KMS-11 (cell line): ENCODE data around the gene METTL3.

ENCODE experiments used
- H2AFZ ChIP-seq: fragments of 200-600 bp; sonication (generic); 2 replicates; pipeline ENCODE4 v1.6.1; 2016; ENCODE audit warnings: antibody characterized with exemption, mixed run types, low read depth
- H3K27ac ChIP-seq: fragments of 200-600 bp; sonication (generic); 2 replicates; pipeline ENCODE4 v1.6.1; 2016; ENCODE audit warnings: mild to moderate bottlenecking, mixed run types
- H3K27me3 ChIP-seq: fragments of 200-600 bp; sonication (generic); 2 replicates; pipeline ENCODE4 v1.6.1; 2017; ENCODE audit warnings: mild to moderate bottlenecking, low read depth, mixed run types, moderate library complexity; ENCODE audit not compliant: insufficient read depth
- H3K36me3 ChIP-seq: fragments of 200-600 bp; sonication (generic); 2 replicates; pipeline ENCODE4 v1.6.1; 2017; ENCODE audit warnings: mild to moderate bottlenecking, mixed run types; ENCODE audit not compliant: insufficient read depth
- H3K4me1 ChIP-seq: fragments of 200-600 bp; sonication (generic); 2 replicates; pipeline ENCODE4 v1.6.1; 2016; ENCODE audit warnings: mild to moderate bottlenecking, low read depth, mixed run types; ENCODE audit not compliant: poor library complexity, severe bottlenecking
- H3K4me2 ChIP-seq: fragments of 200-600 bp; sonication (generic); 2 replicates; pipeline ENCODE4 v1.7.0; 2016; ENCODE audit warnings: mild to moderate bottlenecking, mixed run types
- H3K4me3 ChIP-seq: fragments of 200-600 bp; sonication (generic); IDR thresholded peaks from 2 replicates; pipeline ENCODE4 v1.6.1; 2017; ENCODE audit warnings: low read depth, low read length, mixed read lengths; ENCODE audit not compliant: insufficient read depth
- H3K79me2 ChIP-seq: fragments of 200-600 bp; sonication (generic); 2 replicates; pipeline ENCODE4 v1.6.1; 2016; ENCODE audit warnings: low read depth, mixed run types; ENCODE audit not compliant: insufficient read depth
- H3K9ac ChIP-seq: fragments of 200-600 bp; sonication (generic); 2 replicates; pipeline ENCODE4 v1.6.1; 2016; ENCODE audit warnings: mild to moderate bottlenecking, mixed run types
- H4K20me1 ChIP-seq: fragments of 200-600 bp; sonication (generic); 2 replicates; pipeline ENCODE4 v1.6.1; 2016; ENCODE audit warnings: mild to moderate bottlenecking, mixed run types; ENCODE audit not compliant: insufficient read depth
- CTCF ChIP-seq: fragments of 200-600 bp; sonication (generic); conservative IDR thresholded peaks from 2 replicates; pipeline ENCODE4 v1.6.1; 2017; ENCODE audit warnings: low read depth, mild to moderate bottlenecking, antibody characterized with exemption, low read length, moderate library complexity, mixed read lengths

Gene METTL3

GRCh38 chr14:21534576-21534975 is 23.4 kb upstream of the METTL3 start:
- TF ChIP-seq CTCF, result no peak
- Histone ChIP-seq H3K4me1 (no peaks in the 10 kb centered on the region), H3K27me3 (no peaks in the 10 kb centered on the region)

GRCh38 chr14:21533294-21533693 is 22.2 kb upstream of the METTL3 start:
- Histone ChIP-seq H3K27me3 (no peaks in the 10 kb centered on the region), H3K9ac (no peak overlapping the region), H3K36me3 (no peaks in the 10 kb centered on the region), H3K4me2 (no peak overlapping the region), H3K79me2 (no peaks in the 10 kb centered on the region), H4K20me1 (no peaks in the 10 kb centered on the region), H3K4me3 (no peak overlapping the region), H2AFZ (no peak overlapping the region), H3K27ac (no peak overlapping the region), H3K4me1 (peaks cover 5% of the 10 kb centered on the region)
- TF ChIP-seq CTCF, result no peak

More at GRCh38 chr14:21534576-21534975, 23.4 kb upstream of the METTL3 start:
- Histone ChIP-seq H3K9ac (no peak overlapping the region), H3K4me2 (no peak overlapping the region), H3K36me3 (no peaks in the 10 kb centered on the region), H2AFZ (no peak overlapping the region), H3K79me2 (no peaks in the 10 kb centered on the region), H3K4me3 (no peak overlapping the region), H4K20me1 (no peaks in the 10 kb centered on the region), H3K27ac (no peak overlapping the region)

GRCh38 chr14:21529515-21529914 is 18.4 kb upstream of the METTL3 start:
- no peaks in the 10 kb centered on the region for H4K20me1 ChIP-seq
- no peaks in the 10 kb centered on the region for H3K27me3 ChIP-seq
- H3K4me2 ChIP-seq, result no peak overlapping the region
- H3K4me1 ChIP-seq, result peaks cover 5% of the 10 kb centered on the region
- H3K4me3 ChIP-seq, result no peak overlapping the region
- H3K79me2 ChIP-seq, result no peaks in the 10 kb centered on the region
- no peak overlapping the region for H2AFZ ChIP-seq
- no peak overlapping the region for H3K27ac ChIP-seq
- no peaks in the 10 kb centered on the region for H3K36me3 ChIP-seq
- H3K9ac ChIP-seq, result no peak overlapping the region
- no peak for TF ChIP-seq CTCF

GRCh38 chr14:21528381-21529348 is 17.5 kb upstream of the METTL3 start:
- Histone ChIP-seq H2AFZ (no peak overlapping the region), H3K4me1 (peaks cover 5% of the 10 kb centered on the region), H3K4me2 (no peak overlapping the region)

More at GRCh38 chr14:21528381-21529348, 17.5 kb upstream of the METTL3 start:
- no peaks in the 10 kb centered on the region for H4K20me1 ChIP-seq
- no peaks in the 10 kb centered on the region for H3K79me2 ChIP-seq
- no peak overlapping the region for H3K9ac ChIP-seq
- no peak overlapping the region for H3K27ac ChIP-seq
- TF ChIP-seq CTCF, result no peak
- H3K4me3 ChIP-seq, result no peak overlapping the region
- H3K27me3 ChIP-seq, result no peaks in the 10 kb centered on the region
- H3K36me3 ChIP-seq, result no peaks in the 10 kb centered on the region
